Right lobe of liver (tissue), 6 donors: Measurements from ENCODE around the gene TMEM17. TPM values are rescaled to one million over a fixed set of nuclear protein-coding genes. Genes with fewer than 3 reads are reported as not detected.

ENCODE experiments used
- ATAC-seq, 4 donors: fragments of 200-7000 bp; cut with Tn5 transposase; one replicate each; pipeline ENCODE4 v1.9.1; 2020; ENCODE audit warnings: mild to moderate bottlenecking in 4 of 4, moderate library complexity in 4 of 4
- DNase-seq, 3 donors: peaks; one replicate each; pipeline ENCODE4 v3.0.0-alpha.2; 2020
- H3K27ac ChIP-seq, 3 donors: fragments of 200-600 bp; one replicate each; pipeline ENCODE4 v1.8.0; 2022
- H3K27me3 ChIP-seq, 2 donors: fragments of 200-600 bp; one replicate each; pipeline ENCODE4 v1.8.0; 2022
- H3K36me3 ChIP-seq, 4 donors: fragments of 200-600 bp; sonication (generic) in 1 of 4; one replicate each; pipeline versions ENCODE4 v1.5.1 to v1.8.0; 2017 to 2022; ENCODE audit warnings: control low read depth in 1 of 4
- H3K4me1 ChIP-seq, 4 donors: fragments of 200-600 bp; sonication (generic) in 1 of 4; one replicate each; pipeline versions ENCODE4 v1.5.1 to v1.8.0; 2017 to 2022; ENCODE audit warnings: control low read depth in 1 of 4
- H3K4me3 ChIP-seq, 3 donors: fragments of 200-600 bp; one replicate each; pipeline ENCODE4 v1.8.0; 2022
- H3K9me3 ChIP-seq, 4 donors: fragments of 200-600 bp; sonication (generic) in 1 of 4; one replicate each; pipeline versions ENCODE4 v1.5.1 to v1.8.0; 2017 to 2022; ENCODE audit warnings: control low read depth in 1 of 4
- POLR2A ChIP-seq: fragments of 450-650 bp; IDR thresholded peaks from one replicate; pipeline ENCODE4 v1.6.1; 2017; ENCODE audit warnings: antibody characterized with exemption, mild to moderate bottlenecking
- WGBS: methylation state at CpG from one replicate; pipeline ENCODE4 v1.1.6; 2018; ENCODE audit warnings: low coverage, low lambda C conversion rate; ENCODE audit not compliant: insufficient coverage; ENCODE audit errors: missing lambda C conversion rate; 5-methylcytosine and 5-hydroxymethylcytosine counted together
- intact Hi-C, 2 donors: fragments of 100-400 bp; cut with DNase I; formaldehyde crosslinking; loops; one replicate each; pipeline versions ENCODE4 v1.11.2 to v1.14.1; 2022
- small RNA-seq, 2 experiments: library from RNA; depleted of rRNA; stranded (forward); fragments of <200 nt; gene quantifications; one replicate each; pipeline ENCODE3, GENCODE V24; 2016
- total RNA-seq, 6 experiments: library from RNA; depleted of rRNA in 2 of 6; stranded (reverse); fragments of >200 nt in 2 of 6; fragmentation: NEBNext Ultra II Directional in 3 of 6; extraction: Animal tissue kit (Norgen Biotek cat#: 25700) in 3 of 6; gene quantifications; one replicate each; pipeline versions ENCODE4 v1.1.0 to v1.2.4, GENCODE V29; 2016 to 2023
- TF ChIP-seq, protein P1 (sequence below), 4 donors: fragments of 200-600 bp in 3 of 4; fragments of 450-650 bp in 1 of 4; IDR thresholded peaks; one replicate each; pipeline versions ENCODE4 v1.5.1 to v1.8.0; 2016 to 2022; ENCODE audit warnings: antibody characterized with exemption in 4 of 4, mild to moderate bottlenecking in 2 of 4
- donor health status: DM: no; HTN: yes; CAD: no.
- donor health status: DM: no; HTN: no; CAD: no.
- donor health status: DM: no; HTN: no; CAD: no.
- donor health status: DM: no; HTN: yes; CAD: no.
- donor health status: DM: no; HTN: yes; CAD: no.

TMEM17 gene
- total RNA-seq, 6 experiments from 2014 or later: 0.40 to 1.2 (median 0.87) TPM

DNA sequence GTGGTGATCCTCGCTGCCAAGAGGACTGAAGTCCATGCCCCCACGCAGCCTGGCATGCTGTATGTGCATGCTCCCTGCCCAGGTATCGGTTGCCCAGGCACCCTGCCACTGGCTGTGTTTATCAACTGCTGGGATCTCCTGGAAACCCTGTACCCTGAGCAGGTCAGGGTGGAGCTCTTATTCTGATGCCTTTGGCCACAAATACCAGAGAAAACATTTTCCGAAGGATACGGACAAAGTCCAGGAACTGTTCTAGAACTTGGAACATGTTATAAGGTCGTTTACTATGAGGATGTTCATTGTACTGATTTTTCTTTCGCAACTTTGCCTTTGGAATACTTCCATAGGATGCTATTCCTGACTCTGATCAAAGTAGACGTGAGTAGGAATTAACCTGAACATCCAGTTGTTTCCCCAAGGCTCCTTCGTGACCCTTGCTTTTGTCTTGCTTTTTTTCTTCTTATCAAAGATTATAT is 55.2 kb downstream of the TMEM17 start:
- H3K36me3 ChIP-seq: no peaks in the 10 kb centered on the region
- no peak overlapping the region for H3K4me3 ChIP-seq
- H3K4me1 ChIP-seq: peaks cover 0 to 30% (median 14%) of the 10 kb centered on the region in 4 donors
- H3K27ac ChIP-seq: peak overlapping the region; percentile 39 to 91 (median 82)
- TF ChIP-seq POLR2A: no peak
- TF ChIP-seq, protein P1, sequence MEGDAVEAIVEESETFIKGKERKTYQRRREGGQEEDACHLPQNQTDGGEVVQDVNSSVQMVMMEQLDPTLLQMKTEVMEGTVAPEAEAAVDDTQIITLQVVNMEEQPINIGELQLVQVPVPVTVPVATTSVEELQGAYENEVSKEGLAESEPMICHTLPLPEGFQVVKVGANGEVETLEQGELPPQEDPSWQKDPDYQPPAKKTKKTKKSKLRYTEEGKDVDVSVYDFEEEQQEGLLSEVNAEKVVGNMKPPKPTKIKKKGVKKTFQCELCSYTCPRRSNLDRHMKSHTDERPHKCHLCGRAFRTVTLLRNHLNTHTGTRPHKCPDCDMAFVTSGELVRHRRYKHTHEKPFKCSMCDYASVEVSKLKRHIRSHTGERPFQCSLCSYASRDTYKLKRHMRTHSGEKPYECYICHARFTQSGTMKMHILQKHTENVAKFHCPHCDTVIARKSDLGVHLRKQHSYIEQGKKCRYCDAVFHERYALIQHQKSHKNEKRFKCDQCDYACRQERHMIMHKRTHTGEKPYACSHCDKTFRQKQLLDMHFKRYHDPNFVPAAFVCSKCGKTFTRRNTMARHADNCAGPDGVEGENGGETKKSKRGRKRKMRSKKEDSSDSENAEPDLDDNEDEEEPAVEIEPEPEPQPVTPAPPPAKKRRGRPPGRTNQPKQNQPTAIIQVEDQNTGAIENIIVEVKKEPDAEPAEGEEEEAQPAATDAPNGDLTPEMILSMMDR (IDR thresholded peaks at IDR 0.05): no peak
- intact Hi-C loops: loop anchor here (10.0 kb wide), 2 partner anchors 124 to 324 kb away; no protein-coding TSS in a partner anchor
- peak; percentile 91 to 97 (median 95) for ATAC-seq
- 23% methylated on average over 7 of the region's 9 CpGs for WGBS
- peak; percentile 92 to 98 (median 97) for DNase-seq
- no peaks in the 10 kb centered on the region for H3K27me3 ChIP-seq
- H3K9me3 ChIP-seq: no peaks in the 10 kb centered on the region

Small RNAs within 50 kb of the gene (small RNA-seq; reads per million reads assigned to genes)
- gene AC107083.1 (0 reads per million in 2 experiments), gene RN7SL18P (0 reads per million in 2 experiments)

Other genes starting within 250 kb of the TMEM17 start
- 10 to 100 TPM; 40.4 to 66.6 (median 46.3) TPM for gene EHBP1, start 199.5 kb upstream of the TMEM17 start, total RNA-seq